ENCODE data around the gene NOX4. TPM values are rescaled to one million over a fixed set of nuclear protein-coding genes. Genes with fewer than 3 reads are reported as not detected.

Gene NOX4
- total RNA-seq, 4 donors from 2014 or later: 1.2 to 6.2 (median 2.4) TPM

DNA sequence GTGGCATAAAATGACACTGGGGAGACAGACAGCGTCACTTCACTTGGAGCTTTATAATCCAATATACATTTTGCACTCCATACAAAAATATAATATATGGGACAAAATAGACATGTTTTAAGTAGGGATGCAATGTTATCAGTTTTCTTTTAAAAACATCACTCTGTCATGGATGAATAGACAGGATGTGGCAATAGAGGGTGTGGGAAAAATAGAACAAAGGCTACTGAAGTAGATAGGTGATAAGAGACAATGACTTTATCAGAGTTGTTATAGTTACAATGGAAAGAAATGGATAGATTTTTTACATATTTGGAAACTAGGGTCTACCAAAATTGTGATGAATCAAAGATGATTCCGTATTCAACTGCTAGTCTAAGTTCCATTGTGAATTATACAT, 13.1 kb upstream of the NOX4 start:
- Histone ChIP-seq H3K4me3 (no peak overlapping the region), H3K9me3 (no peaks in the 10 kb centered on the region), H3K36me3 (no peaks in the 10 kb centered on the region), H3K4me1 (no peaks in the 10 kb centered on the region), H3K27me3 (no peaks in the 10 kb centered on the region), H3K27ac (no peak overlapping the region)
- no peak for TF ChIP-seq POLR2A (IDR thresholded peaks at IDR 0.05)
- TF ChIP-seq, protein P1, sequence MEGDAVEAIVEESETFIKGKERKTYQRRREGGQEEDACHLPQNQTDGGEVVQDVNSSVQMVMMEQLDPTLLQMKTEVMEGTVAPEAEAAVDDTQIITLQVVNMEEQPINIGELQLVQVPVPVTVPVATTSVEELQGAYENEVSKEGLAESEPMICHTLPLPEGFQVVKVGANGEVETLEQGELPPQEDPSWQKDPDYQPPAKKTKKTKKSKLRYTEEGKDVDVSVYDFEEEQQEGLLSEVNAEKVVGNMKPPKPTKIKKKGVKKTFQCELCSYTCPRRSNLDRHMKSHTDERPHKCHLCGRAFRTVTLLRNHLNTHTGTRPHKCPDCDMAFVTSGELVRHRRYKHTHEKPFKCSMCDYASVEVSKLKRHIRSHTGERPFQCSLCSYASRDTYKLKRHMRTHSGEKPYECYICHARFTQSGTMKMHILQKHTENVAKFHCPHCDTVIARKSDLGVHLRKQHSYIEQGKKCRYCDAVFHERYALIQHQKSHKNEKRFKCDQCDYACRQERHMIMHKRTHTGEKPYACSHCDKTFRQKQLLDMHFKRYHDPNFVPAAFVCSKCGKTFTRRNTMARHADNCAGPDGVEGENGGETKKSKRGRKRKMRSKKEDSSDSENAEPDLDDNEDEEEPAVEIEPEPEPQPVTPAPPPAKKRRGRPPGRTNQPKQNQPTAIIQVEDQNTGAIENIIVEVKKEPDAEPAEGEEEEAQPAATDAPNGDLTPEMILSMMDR (IDR thresholded peaks at IDR 0.05 in 4 of 5, conservative IDR thresholded peaks at IDR 0.05 in 1 of 5): no peak
- in situ Hi-C loops (cut with MboI; ENCODE audit: low sequenced_read_pairs in 4 of 4) (no loop called here), intact Hi-C loops (cut with DNase I; ENCODE audit: low total_unique reads) (no loop called here)
- ATAC-seq (no peak), DNase-seq (no peak)

DNA sequence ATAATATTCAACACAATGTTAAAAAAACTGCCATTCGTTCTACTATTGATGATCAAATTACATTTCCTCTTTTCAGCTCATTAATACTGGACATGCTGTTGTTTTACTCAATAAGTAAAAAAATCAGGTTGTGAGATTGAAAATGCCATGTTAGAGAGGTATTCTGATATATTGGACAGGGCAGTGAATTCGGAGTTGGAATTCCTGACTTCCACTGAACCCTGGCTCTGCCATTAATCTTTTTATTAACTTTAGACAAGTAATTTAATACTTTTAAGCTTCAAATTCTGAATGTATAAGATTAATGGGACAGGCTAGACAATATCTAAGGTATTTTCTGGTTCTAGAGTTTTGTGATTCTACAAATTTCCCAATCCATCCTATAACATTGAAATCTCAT, 12.2 kb upstream of the NOX4 start:
- TF ChIP-seq, protein P1 (IDR thresholded peaks at IDR 0.05 in 4 of 5, conservative IDR thresholded peaks at IDR 0.05 in 1 of 5): no peak
- TF ChIP-seq POLR2A (IDR thresholded peaks at IDR 0.05): no peak
- no peaks in the 10 kb centered on the region for H3K9me3 ChIP-seq
- no peak overlapping the region for H3K27ac ChIP-seq
- no peak overlapping the region for H3K4me3 ChIP-seq
- DNase-seq (no peak), ATAC-seq (no peak)
- in situ Hi-C loops (cut with MboI; ENCODE audit: low sequenced_read_pairs in 4 of 4) (no loop called here), intact Hi-C loops (cut with DNase I; ENCODE audit: low total_unique reads) (no loop called here)
- no peaks in the 10 kb centered on the region for H3K4me1 ChIP-seq
- no peaks in the 10 kb centered on the region for H3K36me3 ChIP-seq
- no peaks in the 10 kb centered on the region for H3K27me3 ChIP-seq

DNA sequence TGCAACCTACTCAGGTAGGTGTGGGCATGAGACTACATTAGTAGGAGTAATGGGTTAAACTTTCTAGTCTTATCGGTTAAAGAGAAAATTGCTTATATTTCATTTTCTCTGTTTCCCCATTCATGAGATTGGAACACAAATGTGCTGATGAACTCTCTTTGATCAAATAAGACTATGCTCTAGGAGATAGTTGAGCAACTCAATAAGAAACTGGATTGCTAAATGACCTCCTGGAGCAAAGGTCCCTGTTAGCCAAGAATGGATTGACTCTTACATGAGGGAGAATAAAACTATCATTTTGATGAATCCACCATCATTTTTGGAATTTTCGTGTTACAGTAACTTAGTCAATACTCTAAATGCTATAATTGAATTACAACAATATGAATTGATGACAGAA, 11.1 kb upstream of the NOX4 start:
- H3K4me1 ChIP-seq: no peaks in the 10 kb centered on the region
- ATAC-seq (no peak), DNase-seq (no peak)
- in situ Hi-C loops (cut with MboI; ENCODE audit: low sequenced_read_pairs in 4 of 4): no loop called here
- no peak overlapping the region for H3K27ac ChIP-seq
- intact Hi-C loops (cut with DNase I; ENCODE audit: low total_unique reads): no loop called here
- H3K9me3 ChIP-seq: no peaks in the 10 kb centered on the region
- no peaks in the 10 kb centered on the region for H3K27me3 ChIP-seq
- no peaks in the 10 kb centered on the region for H3K36me3 ChIP-seq
- TF ChIP-seq, protein P1 (IDR thresholded peaks at IDR 0.05 in 4 of 5, conservative IDR thresholded peaks at IDR 0.05 in 1 of 5): no peak
- TF ChIP-seq POLR2A (IDR thresholded peaks at IDR 0.05): no peak
- no peak overlapping the region for H3K4me3 ChIP-seq

DNA sequence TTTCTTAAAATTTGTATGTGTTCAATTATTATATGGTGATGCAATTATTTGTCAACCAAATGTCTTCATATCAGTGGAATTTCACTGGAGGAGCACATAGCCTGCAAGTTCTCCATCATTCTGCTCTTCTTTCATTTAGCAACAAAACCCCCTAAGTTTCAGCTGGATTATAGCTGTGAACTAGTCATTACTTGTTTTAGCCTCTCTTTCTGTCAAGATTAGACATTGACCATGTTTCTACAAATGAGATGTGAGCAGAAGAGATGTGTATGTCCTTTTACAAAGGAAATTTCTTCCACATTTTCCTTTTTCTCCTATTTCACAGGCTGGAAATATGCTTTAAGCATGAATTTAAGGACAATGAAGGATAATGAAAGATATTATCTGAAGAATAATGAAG, 9.2 kb upstream of the NOX4 start:
- H3K27ac ChIP-seq: no peak overlapping the region
- intact Hi-C loops (cut with DNase I; ENCODE audit: low total_unique reads): no loop called here

More for the DNA sequence above, 9.2 kb upstream of the NOX4 start:
- no peak overlapping the region for H3K4me3 ChIP-seq
- no peak for DNase-seq
- in situ Hi-C loops (cut with MboI; ENCODE audit: low sequenced_read_pairs in 4 of 4): no loop called here
- H3K27me3 ChIP-seq: no peaks in the 10 kb centered on the region
- no peaks in the 10 kb centered on the region for H3K36me3 ChIP-seq
- H3K9me3 ChIP-seq: no peaks in the 10 kb centered on the region
- no peak for TF ChIP-seq POLR2A (IDR thresholded peaks at IDR 0.05)
- TF ChIP-seq, protein P1 (IDR thresholded peaks at IDR 0.05 in 4 of 5, conservative IDR thresholded peaks at IDR 0.05 in 1 of 5): no peak
- no peaks in the 10 kb centered on the region for H3K4me1 ChIP-seq
- no peak for ATAC-seq
